Hematopoietic multipotent progenitor cell treated with erythropoietin and hydrocortisone succinate and interleukin-3 and kit ligand, for 8 days (in vitro differentiated cells): ENCODE results near the gene SPAG16.

ENCODE experiments used
- DNase-seq: peaks from one replicate; pipeline ENCODE4 v3.0.0-alpha.2; 2015

SPAG16 gene

GRCh38 chr2:214103276-214104001 is 819.2 kb downstream of the SPAG16 start:
- peak; percentile 15 for DNase-seq

DNA sequence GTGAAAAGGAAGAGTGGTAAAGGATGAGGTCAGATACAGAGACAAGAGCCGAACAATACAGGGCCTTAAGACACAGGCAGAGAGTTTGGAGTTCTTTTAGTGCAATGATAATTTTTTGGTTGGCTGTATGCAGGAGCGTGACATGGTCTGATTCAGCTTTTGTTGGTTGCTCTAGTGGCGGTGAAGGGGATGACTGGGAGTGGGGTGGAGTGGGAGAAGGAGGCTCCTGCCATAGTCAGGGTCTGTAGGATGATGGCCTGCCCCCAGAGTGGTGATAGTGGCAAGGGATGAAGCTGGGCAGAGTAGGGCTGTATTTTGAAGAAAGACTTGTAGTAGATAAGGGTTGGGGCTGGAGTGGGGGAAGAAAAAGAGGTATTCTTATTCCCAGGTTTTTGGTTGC is 820.0 kb downstream of the SPAG16 start:
- DNase-seq, result no peak

GRCh38 chr2:214104967-214105366 is 820.7 kb downstream of the SPAG16 start:
- no peak for DNase-seq

GRCh38 chr2:214107726-214108125 is 823.5 kb downstream of the SPAG16 start:
- DNase-seq, result no peak

DNA sequence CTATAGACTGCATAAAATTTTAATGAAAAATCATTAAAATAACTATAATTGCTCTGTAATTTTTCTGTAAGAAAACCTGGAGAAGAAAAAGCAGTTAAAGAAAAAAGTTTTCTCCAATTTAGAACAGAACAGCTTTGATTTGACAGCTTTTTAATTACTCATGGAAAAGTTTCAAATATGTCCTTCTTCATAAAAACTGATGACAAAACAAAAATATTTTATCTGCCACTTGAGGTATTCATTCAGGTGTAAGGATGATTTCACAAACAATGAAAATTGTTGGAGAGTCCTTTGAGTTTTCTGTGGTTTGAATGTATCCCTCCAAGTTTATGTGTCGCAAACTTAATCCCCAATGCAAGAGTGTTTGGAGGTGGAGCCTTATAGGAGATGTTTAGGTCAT is 824.3 kb downstream of the SPAG16 start:
- DNase-seq, result no peak

DNA sequence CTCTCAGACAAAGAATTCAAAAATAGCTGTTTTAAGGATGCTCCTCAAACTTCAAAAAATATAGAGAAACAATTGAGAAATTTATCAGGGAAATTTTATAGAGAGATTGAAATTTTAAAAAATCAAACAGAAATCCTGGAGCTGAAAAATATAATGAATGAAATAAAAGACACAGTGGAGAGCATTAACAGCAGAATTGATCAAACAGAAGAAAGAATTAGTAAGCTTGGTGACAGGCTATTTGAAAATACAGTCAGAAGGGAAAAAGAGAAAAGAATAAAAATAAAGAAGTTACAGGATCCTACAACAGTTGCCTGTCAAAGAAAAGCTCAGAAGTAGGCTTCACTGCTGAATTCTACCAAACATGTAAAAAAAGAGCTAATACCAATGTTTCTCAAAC is 832.8 kb downstream of the SPAG16 start:
- DNase-seq, result no peak

- DNase-seq, result no peak
Observed at GRCh38 chr2:214126135-214126534, 841.9 kb downstream of the SPAG16 start.

DNA sequence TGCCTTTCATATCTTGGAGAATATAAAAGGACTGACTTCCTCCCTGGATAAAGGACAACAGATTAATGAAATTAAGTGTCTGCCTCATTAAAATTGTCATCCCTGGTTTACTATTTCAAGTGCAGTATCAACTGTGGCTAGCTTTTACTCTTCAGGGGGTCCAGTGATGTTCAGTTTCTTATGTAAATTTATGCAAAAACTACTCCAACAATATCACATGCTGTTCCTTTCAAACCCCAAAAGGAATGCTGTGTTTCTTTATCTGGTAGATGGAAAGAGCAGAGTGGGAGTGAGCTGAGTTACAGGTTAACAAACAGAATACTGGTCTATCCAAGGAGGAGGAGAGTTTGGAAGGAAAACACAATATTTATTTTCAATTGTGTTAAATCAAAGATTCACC is 842.9 kb downstream of the SPAG16 start:
- no peak for DNase-seq

DNA sequence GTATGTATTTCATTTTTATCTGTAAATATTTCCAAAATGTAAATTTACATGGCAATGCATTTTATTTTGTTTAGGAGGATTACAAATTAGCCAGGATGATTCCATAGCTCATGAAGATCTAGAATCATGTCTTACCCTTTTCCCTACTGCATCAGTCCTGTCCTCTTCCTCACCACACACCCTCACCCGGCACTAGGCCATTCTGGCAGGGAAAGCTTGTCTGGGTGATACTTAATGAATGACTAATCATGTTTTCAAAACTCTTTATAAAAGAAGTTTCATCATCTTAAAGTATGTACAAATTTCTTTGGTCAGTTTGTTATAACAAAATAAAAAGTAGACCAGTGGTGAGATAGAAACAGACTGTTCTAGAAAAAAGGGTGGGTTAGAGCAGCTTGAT is 843.3 kb downstream of the SPAG16 start:
- no peak for DNase-seq

DNA sequence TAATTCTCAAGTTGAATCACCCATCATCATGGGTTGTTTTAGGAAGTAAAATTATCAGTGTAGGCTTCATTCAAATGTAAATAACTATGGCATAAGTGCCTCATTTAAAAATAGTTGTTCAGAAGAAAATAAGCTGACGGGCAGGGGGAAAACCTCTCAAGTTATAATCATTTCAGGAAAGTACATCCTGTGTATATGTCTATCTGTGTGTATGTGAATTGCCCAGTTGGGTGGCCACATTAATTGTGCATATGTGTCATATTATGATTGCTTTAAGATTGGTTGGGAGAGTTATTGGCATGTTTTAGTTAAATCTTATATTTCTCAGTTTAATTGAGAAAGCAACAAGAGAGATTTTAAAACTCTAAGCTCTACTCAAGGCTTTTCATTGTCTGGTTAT is 843.8 kb downstream of the SPAG16 start:
- DNase-seq, result no peak

DNA sequence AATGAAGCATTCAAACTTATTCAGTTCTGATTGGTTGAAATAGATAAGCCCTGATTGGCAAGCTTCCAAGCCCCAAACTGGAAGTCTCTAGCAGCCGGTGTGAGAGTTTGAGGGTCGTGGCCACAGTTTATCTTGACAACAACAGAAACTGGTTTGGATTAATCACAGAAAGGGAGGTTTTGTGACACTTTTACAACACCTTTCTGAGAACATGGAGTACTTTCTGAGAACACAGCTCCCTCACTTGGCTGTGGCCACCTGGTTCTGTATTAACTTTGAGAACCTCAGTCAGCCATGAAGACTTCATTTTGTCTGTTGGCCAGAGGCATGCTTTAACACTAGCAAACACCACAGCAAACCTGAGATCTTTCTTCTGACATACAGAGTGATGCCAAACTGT is 845.9 kb downstream of the SPAG16 start:
- peak; percentile 1 for DNase-seq

DNA sequence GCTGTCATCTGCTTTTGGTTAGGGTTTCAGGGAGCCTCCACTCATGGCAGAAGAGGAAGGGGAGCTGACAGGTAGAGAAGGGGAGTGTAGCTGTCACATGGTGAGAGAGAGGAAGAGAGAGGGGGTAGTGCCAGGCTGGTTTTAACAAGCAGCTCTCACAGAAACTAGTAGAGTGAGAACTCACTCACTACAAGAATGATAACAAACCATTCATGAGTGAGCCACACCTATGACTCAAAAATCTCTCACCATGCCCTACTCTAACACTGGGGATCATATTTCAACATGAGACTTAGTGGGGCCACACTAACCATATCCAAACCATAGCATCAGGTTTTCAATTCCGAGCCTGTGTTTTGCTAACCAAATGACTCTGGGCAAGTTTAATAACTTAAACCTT is 851.7 kb downstream of the SPAG16 start:
- DNase-seq, result no peak

GRCh38 chr2:214138779-214139178 is 854.5 kb downstream of the SPAG16 start:
- no peak for DNase-seq

DNA sequence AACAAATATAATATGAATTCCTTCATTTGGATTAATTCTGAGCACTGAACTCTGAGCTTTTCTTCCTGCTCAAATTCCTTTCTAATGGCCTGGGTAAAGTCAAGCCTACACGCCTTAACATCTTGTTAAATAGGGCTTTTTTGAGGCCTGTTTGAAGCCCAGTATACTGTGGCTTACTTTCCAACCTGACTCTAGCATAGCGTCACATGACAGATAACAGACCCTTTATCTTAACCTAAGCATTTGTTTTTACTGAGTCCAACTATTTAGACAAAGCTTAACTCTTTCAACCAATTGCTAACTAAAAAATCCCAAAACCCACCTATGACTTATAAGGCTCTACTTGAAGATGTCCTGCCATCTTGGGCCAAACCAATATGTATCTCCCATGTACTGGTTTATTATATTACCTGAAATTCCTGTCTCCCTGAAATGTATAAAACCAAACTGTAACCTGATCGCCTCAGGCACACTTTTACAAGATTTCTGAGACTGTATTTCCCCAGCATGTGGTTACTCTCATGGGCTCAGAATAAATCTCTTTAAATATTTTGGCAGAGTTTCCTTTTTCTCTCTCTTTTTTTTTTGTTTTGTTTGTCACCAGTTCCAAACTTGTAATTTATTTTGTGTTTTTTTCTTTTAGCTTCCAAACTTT is 855.5 kb downstream of the SPAG16 start:
- DNase-seq, result no peak

- DNase-seq, result no peak
Observed at GRCh38 chr2:214156971-214157370, 872.7 kb downstream of the SPAG16 start.

DNA sequence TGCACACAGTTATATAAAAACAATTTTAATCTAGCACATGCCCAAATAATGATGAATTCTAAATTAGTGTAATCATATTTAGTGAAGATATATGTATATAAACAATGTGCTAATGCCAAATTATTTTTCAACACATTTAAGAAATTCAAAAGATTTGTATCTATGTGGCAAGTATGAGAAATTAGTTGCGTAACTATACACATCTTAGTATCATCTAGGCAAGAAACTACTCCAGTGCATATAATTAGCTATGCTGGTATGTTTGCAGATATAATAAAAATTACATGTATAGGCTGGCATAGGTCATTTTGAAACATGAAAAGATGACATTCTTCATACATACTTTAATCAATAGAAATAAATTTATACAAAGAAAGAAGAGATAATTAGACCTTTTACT is 874.6 kb downstream of the SPAG16 start:
- no peak for DNase-seq

DNA sequence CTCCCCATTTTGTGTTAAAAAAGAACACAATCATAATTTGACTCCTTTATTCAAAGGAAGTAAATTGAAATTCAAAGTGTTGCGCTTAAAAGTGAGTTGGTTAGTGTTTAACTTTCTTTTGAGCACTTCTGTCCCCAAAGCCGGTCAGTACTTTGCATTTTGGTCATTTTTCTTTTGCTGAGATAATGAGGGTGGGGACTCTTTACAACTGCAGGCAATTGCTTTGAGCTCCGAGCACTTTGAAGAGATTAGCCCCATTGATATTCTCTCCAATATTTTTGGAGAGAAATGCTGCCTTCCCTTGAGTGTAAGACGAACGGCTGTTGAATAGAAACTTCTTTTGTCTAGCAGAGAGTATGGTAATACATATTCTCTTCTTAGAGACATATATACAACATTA is 885.0 kb downstream of the SPAG16 start:
- DNase-seq, result no peak

DNA sequence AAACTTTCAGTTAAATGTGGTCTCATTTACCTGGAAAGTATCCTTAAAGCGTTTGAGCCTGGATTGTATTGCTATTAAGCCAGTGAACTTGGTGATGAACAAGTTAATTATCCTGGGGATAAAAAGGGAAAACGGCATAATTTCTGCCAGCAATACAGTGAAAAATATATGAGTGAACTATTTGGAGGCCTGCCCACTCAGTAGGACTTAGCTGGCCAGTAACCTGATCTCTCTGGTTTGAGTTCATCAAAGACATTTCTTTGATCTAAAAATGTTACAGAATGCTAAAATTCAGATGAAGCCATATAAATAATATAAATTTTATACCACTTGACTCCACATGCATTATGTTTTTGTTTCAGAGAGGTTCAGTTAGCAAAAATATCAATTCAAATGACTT is 885.5 kb downstream of the SPAG16 start:
- no peak for DNase-seq

DNA sequence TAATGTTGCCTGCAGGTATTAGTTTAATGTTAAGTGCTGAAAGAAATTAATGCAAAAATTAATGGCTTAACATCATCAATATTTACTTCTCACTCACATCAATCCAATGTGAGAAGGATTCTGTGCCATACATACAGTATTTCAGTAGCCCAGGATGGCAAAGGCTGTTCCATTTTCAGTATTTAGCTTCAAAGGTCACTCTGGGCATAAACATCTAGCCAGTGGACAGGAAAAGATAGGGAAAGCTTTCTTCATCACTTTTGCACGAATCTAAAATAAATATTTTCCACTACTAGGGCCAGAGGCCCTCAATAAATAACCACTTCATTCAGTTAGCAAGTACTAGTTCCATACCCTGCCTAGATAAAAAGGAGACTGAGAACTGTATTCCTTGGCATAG is 890.3 kb downstream of the SPAG16 start:
- DNase-seq, result no peak

- no peak for DNase-seq
Observed at GRCh38 chr2:214180071-214180470, 895.8 kb downstream of the SPAG16 start.

- no peak for DNase-seq
Observed at GRCh38 chr2:214180686-214181085, 896.4 kb downstream of the SPAG16 start.

GRCh38 chr2:214184461-214184860 is 900.2 kb downstream of the SPAG16 start:
- DNase-seq, result no peak

DNA sequence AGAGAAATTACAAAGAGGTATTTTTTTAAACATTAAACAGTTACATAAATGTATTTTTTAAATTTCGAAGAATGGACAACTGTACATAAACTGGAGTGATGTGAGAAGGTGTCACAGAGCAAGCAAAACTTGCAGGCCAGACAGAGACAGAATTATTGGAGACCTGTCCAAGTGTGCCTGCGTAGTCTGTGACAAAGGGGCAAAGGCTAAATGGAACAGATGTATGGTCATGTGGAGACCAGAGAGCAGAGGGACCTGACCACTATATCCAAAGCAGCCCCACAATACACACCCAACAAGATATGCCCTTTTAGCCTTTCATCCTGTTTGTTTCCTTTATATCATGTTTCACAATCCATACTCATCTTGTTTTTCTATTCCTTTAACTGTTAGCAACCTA is 901.3 kb downstream of the SPAG16 start:
- no peak for DNase-seq

GRCh38 chr2:214192711-214193110 is 908.4 kb downstream of the SPAG16 start:
- DNase-seq, result no peak

DNA sequence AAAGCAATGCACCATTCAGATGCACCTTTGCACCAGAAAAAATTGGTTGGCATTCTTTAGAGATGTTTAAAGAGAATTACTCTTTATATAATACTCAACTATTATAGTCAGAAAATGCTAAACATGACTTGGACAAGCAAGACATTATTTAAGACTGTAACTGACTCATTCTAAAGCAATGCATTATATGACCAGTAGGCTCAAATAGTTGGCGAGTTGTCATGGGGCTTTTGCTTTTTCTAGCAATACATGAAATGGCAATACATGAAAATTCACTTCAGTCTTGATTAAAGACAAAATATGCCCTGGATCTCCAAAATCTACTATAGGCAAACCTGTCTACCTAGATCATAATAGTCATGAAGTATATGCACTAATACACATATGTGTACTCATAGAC is 909.7 kb downstream of the SPAG16 start:
- no peak for DNase-seq
